NCI-H2029 treated with DMSO at 0.1 percent for 48 hours (cell line): Measurements from ENCODE around the gene CEMIP.

ENCODE experiments used
- DNase-seq: peaks from one replicate; lab custom pipeline; 2025; lab: John Stamatoyannopoulos, UW

Gene CEMIP

DNA sequence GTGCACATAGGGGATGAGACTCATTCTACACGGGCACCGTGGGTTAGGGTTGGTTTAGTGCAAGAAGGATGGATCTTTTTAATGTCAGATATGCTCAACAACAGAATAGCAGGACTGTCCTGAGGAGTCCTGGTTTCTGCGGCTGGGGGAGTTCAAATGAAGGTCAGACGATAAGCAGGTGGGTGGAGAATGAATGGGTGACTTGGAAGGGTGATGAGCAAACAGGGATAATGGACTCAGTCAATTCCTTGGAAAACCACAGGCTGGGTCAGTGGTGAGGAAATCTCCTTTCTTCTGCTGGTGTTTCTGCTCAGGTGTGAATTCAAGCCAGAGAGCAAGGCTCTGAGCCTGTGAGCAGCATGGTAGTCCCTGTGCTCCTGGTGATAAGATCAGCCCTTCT is 150.5 kb downstream of the CEMIP start:
- no peak for DNase-seq

DNA sequence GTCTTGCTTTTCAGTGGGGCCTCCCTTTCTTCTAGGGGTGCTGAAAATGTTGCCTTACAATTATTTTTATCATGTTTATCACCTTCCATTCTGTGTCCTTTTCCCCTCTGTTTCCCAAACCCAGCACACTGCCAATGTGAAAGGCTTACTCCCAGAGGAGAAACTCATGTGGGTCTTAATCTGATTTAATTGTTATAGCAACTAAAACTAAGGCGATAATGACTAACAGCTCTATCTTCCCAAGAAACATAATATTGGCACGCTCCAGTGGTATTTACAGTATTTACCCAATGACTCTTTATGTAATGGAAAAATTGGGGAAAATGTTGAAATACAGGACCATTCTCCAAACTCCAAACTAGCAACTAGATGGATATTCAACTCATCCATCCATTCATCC is 152.0 kb downstream of the CEMIP start:
- no peak for DNase-seq

DNA sequence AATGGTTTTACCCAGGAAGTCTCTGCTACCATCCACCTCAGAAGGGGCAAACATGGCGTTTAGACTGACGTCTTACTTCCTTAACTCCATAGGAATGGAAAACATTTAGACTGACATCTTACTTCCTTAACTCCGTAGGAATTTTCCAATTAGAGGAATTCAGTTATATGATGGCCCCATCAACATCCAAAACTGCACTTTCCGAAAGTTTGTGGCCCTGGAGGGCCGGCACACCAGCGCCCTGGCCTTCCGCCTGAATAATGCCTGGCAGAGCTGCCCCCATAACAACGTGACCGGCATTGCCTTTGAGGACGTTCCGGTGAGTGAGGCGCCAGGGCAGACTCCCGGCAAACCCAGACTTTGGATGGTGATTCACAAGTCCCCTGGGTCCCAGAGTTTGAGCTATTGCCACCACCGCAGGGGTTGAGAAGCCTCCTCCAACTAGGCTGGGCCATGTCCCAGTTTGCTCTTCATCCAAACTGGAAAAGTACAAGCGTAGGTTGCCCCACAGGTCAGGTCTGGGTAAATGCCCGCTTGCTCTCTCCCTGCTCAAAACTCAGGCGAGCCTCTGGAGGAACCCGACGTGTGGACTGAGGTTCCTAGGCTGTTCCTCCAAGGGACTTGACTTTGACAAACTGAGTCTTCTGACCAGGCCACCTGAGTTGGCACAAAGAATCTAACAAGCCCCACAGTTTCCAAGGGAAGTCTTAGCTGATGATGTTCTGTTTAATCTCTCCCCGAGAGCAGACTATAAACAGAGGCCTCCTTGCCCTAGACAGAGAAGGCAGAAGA is 152.7 kb downstream of the CEMIP start:
- DNase-seq = no peak

DNA sequence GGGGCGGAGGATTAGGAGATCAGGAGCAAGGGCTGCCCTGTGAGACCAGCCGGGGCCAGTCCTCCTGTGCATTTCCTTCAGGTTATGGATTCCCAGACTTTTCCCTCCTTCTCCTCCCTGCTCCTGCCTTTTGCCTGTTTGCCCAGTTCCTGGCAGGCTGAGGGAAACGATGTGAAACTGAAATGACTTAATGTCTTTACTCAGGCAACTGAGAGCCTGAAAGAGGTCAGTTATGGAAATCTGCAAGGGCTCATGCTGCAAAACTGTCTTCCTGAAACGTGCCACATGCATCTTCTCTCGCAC is 153.3 kb downstream of the CEMIP start:
- DNase-seq = no peak

DNA sequence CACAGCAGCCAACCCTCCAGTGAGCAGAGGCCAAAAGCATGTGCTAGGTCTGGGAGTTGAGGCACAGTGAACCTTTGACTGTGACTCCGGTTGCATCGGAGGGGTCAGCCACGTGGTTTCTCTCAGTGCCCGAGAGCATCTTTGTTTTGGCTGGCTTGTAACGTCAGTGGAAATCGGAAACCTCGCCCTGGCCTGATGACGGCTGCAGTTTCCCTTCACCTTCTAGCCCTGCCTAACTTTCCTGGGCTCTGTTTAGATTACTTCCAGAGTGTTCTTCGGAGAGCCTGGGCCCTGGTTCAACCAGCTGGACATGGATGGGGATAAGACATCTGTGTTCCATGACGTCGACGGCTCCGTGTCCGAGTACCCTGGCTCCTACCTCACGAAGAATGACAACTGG is 153.8 kb downstream of the CEMIP start:
- no peak for DNase-seq

DNA sequence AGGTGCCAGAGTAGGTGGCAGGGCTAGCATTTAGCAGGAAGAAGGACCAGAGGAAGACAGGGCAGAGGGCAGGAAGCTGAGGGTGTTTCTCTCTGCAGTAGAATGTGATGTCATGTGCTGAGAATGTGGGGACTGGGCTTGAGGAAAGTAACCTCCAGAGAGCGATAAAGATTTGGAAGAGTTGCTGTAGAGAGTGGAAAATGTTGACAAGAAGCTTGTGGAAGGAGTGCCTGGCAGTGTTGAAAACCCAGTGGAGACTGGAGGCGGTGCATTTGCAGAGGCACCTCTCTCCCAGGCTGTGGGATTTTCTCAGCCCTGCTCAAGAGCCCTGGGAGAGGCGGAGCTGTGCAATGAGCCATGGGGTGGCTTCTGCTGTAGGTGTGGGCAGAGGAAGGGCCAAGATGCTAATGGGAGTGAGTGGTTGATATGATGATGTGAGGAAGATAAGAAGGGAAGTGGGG is 155.6 kb downstream of the CEMIP start:
- DNase-seq = no peak

DNA sequence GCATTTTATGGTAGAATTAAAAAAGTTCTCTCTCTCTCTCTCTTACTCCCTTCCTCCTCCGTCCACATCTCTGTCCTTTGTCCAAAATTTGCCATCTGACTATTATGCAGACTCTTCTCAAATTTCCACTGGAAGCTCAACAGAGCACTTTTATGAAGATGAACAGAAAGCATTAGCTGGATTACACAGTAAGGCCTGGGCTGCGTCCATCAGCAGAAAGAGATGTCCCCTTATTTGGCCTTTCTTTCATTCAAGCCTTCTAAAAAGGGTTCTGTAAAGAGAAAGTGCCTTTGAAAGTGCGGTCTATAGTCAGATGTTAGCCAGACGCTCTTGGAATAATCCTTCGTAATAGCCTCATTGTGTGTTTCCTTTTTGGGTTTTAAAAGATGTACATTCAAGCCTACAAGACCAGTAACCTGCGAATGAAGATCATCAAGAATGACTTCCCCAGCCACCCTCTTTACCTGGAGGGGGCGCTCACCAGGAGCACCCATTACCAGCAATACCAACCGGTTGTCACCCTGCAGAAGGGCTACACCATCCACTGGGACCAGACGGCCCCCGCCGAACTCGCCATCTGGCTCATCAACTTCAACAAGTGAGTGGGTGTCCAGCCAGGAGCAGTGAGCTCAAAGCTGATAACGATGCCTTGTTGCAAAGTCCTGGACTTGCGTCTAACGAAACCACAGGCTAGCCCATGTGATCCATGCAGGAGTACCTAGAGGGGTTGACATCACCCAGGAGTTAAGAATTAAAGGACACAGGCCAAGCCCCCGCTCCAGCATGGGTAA is 157.3 kb downstream of the CEMIP start:
- no peak for DNase-seq

DNA sequence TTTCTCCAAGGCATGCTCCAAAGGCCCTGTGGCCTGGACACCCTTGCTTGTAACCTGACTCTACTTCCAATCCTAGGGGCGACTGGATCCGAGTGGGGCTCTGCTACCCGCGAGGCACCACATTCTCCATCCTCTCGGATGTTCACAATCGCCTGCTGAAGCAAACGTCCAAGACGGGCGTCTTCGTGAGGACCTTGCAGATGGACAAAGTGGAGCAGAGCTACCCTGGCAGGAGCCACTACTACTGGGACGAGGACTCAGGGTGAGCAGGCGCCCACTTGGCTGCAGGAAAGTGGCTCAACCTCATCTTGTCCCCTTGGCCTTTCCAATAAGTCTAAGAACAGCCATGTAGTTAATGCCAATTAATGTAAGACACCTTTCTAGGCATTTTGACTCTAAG is 158.5 kb downstream of the CEMIP start:
- no peak for DNase-seq

DNA sequence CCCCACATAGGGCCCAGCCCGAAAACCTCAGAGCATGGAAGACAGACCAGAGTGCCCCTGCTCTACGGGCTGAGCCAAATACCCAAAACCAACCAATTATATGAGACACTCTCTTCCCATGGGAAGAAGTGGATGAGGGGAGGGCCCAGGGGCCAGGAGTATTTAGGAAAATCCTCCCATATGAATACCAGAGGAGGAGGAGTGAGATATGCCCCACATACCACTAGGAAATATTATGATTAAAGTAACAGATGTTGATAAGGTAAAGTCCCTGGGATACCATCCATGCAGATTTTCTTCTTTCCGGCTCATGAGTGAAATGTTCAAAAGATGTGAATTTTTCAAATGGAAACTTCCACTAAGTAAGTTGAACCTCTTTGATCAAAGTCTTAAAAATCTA is 160.0 kb downstream of the CEMIP start:
- no peak for DNase-seq

DNA sequence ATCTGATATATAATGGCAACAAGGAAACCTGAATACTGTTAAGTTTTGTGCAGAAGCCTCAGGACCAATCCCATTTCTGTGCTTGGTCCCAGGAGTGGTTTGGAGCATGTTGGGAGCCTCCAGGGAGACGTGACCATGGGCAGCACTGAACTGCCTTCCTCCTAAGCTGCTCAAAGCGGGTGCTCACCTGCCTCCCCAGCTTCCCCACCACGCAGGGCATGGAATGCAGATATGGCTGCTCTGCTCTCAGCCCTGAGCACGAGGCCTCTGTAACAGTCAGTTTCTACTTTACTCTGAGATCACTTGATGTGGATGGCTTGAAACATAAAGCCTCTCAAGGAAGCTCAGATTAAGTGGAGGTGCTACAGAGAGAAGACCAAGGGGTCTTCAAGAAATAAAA is 161.2 kb downstream of the CEMIP start:
- no peak for DNase-seq

DNA sequence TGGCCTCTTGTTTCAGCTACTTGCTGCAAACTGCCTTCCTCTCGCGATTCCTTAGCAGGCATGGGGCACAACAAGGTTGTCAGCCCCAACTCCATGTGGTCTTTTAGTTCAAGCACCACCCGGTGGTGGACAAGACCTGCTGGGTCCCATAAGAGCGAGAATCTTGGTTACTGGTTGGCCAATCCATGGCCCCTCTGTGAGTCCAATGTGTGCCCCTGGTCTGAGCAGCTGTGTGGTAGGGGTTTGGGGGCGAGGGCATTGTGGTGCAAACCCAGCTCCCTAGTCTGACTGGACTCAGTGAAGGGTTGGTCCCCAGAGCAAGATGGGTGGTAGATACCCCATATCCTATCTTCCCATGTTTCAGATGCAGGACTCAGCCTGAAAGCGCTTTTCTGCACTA is 161.7 kb downstream of the CEMIP start:
- DNase-seq = no peak

DNA sequence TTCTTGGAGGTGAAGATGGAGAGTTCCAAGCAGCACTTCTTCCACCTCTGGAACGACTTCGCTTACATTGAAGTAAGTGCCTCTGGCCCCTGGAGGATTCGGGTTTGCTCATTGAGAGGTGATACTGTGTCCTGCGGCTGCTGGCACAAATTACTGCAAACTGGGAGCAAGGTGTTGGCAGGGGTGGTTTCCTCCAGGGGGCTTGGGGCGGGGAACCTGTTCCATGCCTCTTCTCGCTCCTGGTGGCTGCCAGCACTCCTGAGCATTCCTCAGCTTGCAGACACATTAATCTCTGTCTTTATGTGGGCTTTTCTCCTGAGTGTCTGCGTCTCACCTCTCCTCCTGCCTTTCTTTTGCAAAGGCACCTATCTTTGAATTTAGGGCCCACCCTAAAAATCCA is 163.1 kb downstream of the CEMIP start:
- DNase-seq = no peak

DNA sequence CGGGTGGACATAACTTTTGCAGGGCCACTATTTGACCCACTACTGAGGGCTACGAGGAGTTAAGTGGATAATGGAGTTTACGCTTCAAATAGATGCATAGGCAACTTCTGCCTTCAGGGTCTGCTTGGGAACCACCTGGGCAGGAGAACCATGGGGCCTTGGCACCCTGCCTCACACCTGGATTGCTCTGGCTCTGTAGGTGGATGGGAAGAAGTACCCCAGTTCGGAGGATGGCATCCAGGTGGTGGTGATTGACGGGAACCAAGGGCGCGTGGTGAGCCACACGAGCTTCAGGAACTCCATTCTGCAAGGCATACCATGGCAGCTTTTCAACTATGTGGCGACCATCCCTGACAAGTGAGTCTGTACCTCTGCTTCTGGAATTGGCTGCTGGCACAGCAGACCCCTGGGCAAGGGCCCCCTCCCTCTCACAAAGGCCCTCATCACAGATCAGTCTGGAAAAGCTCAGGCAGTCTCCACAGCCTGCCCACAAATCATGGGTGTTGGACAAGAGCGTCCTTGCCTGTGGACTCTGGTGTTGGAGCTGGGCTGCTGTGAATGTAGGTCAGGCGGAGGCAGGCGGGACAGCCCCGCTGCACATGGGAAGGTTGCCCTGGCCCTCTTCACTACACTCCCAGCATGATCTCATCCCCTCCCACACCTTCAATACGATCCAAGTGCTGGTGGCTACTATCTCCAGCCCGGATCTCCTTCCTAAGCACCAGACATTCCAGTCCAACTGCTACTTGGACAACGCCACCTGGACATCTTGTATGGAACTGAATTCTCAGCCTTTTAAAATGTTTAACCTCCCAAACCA is 163.8 kb downstream of the CEMIP start:
- no peak for DNase-seq

DNA sequence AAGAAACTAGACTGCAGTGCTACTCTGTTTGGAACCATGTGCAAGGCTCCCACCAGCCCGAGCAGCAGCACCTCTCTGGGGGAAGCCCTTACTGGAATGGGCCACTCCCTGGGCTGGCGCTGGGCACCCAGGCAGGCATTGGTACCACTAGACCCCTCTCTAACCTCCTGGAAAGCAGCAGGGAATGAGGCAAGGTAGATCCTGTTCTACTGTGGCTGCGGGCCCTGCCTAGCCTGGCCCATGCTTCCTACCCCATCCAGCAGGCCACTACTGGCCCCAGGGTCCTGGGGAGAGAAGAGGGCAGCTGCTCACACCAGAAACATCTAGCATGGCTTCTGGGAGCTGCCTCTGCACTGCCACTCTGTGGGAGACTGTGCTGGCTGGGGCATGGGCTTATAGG is 165.6 kb downstream of the CEMIP start:
- DNase-seq = no peak

DNA sequence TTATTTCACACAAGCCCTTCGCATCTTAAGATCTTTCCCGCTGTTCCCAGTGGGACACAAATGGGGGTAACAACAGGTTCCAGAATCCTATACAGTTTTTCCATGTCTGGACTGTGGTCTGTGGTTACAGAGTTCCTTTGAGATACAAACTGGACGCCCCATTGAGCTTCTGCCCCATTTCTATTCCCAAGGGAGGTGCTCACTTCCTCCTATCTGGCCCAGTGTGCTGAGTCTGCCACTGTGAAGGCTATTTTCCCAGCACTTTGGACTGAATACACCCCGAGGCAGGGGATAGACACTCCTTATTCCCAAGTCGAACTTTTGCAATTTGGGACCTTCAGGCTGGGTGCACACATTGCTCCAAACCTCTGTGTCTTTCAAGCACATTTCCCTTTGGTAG is 166.4 kb downstream of the CEMIP start:
- DNase-seq = no peak

DNA sequence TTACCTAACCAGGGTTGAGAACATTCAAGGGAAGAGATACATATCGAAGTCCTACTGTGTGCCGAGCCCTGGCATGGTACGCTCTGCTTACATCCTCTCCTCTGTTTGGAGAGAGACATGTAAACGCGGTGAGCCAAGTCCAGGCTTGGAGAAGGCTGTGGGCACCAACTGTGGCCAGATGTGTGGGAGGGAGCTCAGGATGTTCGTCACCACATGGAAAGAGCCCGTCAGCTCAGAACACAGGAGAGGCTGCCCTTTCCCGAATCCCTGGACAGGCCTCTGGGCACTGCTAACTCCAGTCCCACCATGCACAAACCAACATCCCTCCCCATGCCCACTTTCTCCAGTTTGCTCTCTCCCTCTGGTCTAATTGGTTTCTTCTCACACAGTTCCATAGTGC is 167.4 kb downstream of the CEMIP start:
- no peak for DNase-seq

DNA sequence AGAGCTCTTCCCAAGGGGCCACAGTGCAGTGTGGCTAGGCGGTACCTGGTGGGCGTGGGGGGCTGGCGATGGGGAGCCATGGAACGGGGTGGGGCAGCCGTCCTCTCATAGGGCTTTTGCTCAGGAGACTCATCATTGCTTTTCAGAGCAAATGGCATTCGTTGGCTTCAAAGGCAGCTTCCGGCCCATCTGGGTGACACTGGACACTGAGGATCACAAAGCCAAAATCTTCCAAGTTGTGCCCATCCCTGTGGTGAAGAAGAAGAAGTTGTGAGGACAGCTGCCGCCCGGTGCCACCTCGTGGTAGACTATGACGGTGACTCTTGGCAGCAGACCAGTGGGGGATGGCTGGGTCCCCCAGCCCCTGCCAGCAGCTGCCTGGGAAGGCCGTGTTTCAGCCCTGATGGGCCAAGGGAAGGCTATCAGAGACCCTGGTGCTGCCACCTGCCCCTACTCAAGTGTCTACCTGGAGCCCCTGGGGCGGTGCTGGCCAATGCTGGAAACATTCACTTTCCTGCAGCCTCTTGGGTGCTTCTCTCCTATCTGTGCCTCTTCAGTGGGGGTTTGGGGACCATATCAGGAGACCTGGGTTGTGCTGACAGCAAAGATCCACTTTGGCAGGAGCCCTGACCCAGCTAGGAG is 169.6 kb downstream of the CEMIP start:
- no peak for DNase-seq

DNA sequence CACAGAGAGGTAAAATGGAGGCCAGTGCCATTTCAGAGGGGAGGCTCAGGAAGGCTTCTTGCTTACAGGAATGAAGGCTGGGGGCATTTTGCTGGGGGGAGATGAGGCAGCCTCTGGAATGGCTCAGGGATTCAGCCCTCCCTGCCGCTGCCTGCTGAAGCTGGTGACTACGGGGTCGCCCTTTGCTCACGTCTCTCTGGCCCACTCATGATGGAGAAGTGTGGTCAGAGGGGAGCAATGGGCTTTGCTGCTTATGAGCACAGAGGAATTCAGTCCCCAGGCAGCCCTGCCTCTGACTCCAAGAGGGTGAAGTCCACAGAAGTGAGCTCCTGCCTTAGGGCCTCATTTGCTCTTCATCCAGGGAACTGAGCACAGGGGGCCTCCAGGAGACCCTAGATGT is 170.6 kb downstream of the CEMIP start:
- DNase-seq = no peak

DNA sequence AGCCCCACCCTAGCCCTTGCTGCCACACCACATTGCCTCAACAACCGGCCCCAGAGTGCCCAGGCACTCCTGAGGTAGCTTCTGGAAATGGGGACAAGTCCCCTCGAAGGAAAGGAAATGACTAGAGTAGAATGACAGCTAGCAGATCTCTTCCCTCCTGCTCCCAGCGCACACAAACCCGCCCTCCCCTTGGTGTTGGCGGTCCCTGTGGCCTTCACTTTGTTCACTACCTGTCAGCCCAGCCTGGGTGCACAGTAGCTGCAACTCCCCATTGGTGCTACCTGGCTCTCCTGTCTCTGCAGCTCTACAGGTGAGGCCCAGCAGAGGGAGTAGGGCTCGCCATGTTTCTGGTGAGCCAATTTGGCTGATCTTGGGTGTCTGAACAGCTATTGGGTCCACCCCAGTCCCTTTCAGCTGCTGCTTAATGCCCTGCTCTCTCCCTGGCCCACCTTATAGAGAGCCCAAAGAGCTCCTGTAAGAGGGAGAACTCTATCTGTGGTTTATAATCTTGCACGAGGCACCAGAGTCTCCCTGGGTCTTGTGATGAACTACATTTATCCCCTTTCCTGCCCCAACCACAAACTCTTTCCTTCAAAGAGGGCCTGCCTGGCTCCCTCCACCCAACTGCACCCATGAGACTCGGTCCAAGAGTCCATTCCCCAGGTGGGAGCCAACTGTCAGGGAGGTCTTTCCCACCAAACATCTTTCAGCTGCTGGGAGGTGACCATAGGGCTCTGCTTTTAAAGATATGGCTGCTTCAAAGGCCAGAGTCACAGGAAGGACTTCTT is 171.3 kb downstream of the CEMIP start:
- DNase-seq = no peak

DNA sequence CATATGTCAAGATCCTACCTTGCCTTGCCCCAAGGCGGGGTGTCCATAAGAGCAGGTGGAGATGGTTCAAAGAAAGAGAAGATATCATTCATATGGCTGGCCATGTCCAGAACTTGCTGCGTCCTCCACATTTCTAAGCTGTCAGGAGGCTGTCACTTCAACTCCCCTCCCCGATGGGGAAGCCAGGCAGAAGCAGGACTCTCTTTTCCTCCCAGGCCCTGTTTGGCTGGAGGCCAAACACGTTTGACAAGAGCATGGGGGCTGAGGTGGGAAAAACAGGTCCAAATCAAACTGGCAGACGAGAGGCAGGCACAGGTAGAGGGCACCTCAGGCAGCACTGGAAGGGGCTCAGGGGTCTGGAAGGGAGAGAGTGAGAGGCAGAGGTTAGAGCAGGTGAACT is 172.8 kb downstream of the CEMIP start:
- DNase-seq = no peak
